Measurements from ENCODE around the gene SLC25A4. TPM values are rescaled to one million over a fixed set of nuclear protein-coding genes. Genes with fewer than 3 reads are reported as not detected.
"Not testable (repeated sequence)": the region's sequence is repeated elsewhere in the genome, so short reads cannot be mapped to it uniquely, and the experiment has no call there.

Gene SLC25A4
- 10 to 100 TPM; 16.8 to 33.1 (median 18.4) TPM for polyA plus RNA-seq

GRCh38 chr4:185142912-185143600 lies at the start of gene SLC25A4:
TSS of gene SLC25A4 (plus strand) at chr4:185143266. CDS start at chr4:185143373, 107 bp downstream.
- 0 to 1% (median 1%) methylated on average over 69 to 87 of the region's 87 CpGs for WGBS, 3 donors
- no peak within 1 kb of the TSS for H3K27ac ChIP-seq (ENCODE audit: low read depth, low read length)

GRCh38 chr4:185093603-185094002 lies 49.5 kb upstream of the SLC25A4 start:
- WGBS, 3 donors: 74 to 81% (median 75%) methylated on average over 3 of the region's 3 CpGs

GRCh38 chr4:185096032-185096653 lies 46.9 kb upstream of the SLC25A4 start:
- WGBS, 3 donors: 16 to 30% (median 30%) methylated on average over 2 of the region's 2 CpGs

More at GRCh38 chr4:185093603-185094002, 49.5 kb upstream of the SLC25A4 start:
- no peak overlapping the region for H3K27ac ChIP-seq (ENCODE audit: low read depth, low read length)

GRCh38 chr4:185098474-185098873 lies 44.6 kb upstream of the SLC25A4 start:
- no peak overlapping the region for H3K27ac ChIP-seq (ENCODE audit: low read depth, low read length)

More at GRCh38 chr4:185096032-185096653, 46.9 kb upstream of the SLC25A4 start:
- no peak overlapping the region for H3K27ac ChIP-seq (ENCODE audit: low read depth, low read length)

GRCh38 chr4:185099024-185099682 lies 43.9 kb upstream of the SLC25A4 start:
- 60 to 71% (median 66%) methylated on average over 8 of the region's 8 CpGs for WGBS, 3 donors

GRCh38 chr4:185099940-185100339 lies 43.1 kb upstream of the SLC25A4 start:
- H3K27ac ChIP-seq (ENCODE audit: low read depth, low read length): no peak overlapping the region
- WGBS, 3 donors: 76 to 78% (median 77%) methylated on average over 8 of the region's 8 CpGs

More at GRCh38 chr4:185099024-185099682, 43.9 kb upstream of the SLC25A4 start:
- no peak overlapping the region for H3K27ac ChIP-seq (ENCODE audit: low read depth, low read length)

GRCh38 chr4:185100423-185100822 lies 42.6 kb upstream of the SLC25A4 start:
- WGBS, 3 donors: 90 to 95% (median 92%) methylated on average over 7 of the region's 7 CpGs
- H3K27ac ChIP-seq (ENCODE audit: low read depth, low read length): no peak overlapping the region

- H3K27ac ChIP-seq (ENCODE audit: low read depth, low read length): no peak overlapping the region
- 87 to 90% (median 88%) methylated on average over 9 of the region's 9 CpGs for WGBS, 3 donors
Observed at GRCh38 chr4:185101354-185101890, 41.6 kb upstream of the SLC25A4 start.

- no peak overlapping the region for H3K27ac ChIP-seq (ENCODE audit: low read depth, low read length)
Observed at GRCh38 chr4:185104733-185105132, 38.3 kb upstream of the SLC25A4 start.

- no peak overlapping the region for H3K27ac ChIP-seq (ENCODE audit: low read depth, low read length)
- 86 to 93% (median 91%) methylated on average over 3 of the region's 3 CpGs for WGBS, 3 donors
Observed at GRCh38 chr4:185106353-185106752, 36.7 kb upstream of the SLC25A4 start.

- WGBS, 3 donors: 91 to 96% (median 96%) methylated on average over 6 of the region's 6 CpGs
- H3K27ac ChIP-seq (ENCODE audit: low read depth, low read length): not testable (repeated sequence)
Observed at GRCh38 chr4:185107574-185107973, 35.5 kb upstream of the SLC25A4 start.

- H3K27ac ChIP-seq (ENCODE audit: low read depth, low read length): no peak overlapping the region
- 39 to 85% (median 84%) methylated on average over 2 of the region's 2 CpGs for WGBS, 3 donors
Observed at GRCh38 chr4:185108185-185108584, 34.9 kb upstream of the SLC25A4 start.

GRCh38 chr4:185108669-185109068 lies 34.4 kb upstream of the SLC25A4 start:
- no peak overlapping the region for H3K27ac ChIP-seq (ENCODE audit: low read depth, low read length)
- 35 to 81% (median 80%) methylated on average over 4 of the region's 4 CpGs for WGBS, 3 donors

GRCh38 chr4:185109736-185110135 lies 33.3 kb upstream of the SLC25A4 start:
- H3K27ac ChIP-seq (ENCODE audit: low read depth, low read length): no peak overlapping the region

- H3K27ac ChIP-seq (ENCODE audit: low read depth, low read length): no peak overlapping the region
- 39 to 74% (median 69%) methylated on average over 11 of the region's 11 CpGs for WGBS, 3 donors
Observed at GRCh38 chr4:185110375-185110823, 32.7 kb upstream of the SLC25A4 start.

GRCh38 chr4:185112104-185112503 lies 31.0 kb upstream of the SLC25A4 start:
- 53 to 68% (median 58%) methylated on average over 2 of the region's 2 CpGs for WGBS, 3 donors
- H3K27ac ChIP-seq (ENCODE audit: low read depth, low read length): no peak overlapping the region

GRCh38 chr4:185113340-185113739 lies 29.7 kb upstream of the SLC25A4 start:
- WGBS, 3 donors: 74 to 83% (median 79%) methylated on average over 2 of the region's 2 CpGs
- no peak overlapping the region for H3K27ac ChIP-seq (ENCODE audit: low read depth, low read length)

GRCh38 chr4:185115827-185116232 lies 27.2 kb upstream of the SLC25A4 start:
- H3K27ac ChIP-seq (ENCODE audit: low read depth, low read length): no peak overlapping the region

GRCh38 chr4:185117300-185117934 lies 25.6 kb upstream of the SLC25A4 start:
- 90 to 93% (median 92%) methylated on average over 7 of the region's 7 CpGs for WGBS, 3 donors
- no peak overlapping the region for H3K27ac ChIP-seq (ENCODE audit: low read depth, low read length)

More at GRCh38 chr4:185115827-185116232, 27.2 kb upstream of the SLC25A4 start:
- 14 to 34% (median 28%) methylated on average over 9 of the region's 9 CpGs for WGBS, 3 donors
